H1 (cell line): Measurements from ENCODE around the gene FIGNL2. TPM values are rescaled to one million over a fixed set of nuclear protein-coding genes. Genes with fewer than 3 reads are reported as not detected.

Source experiments
- CTCF ChIA-PET: fragments of 300-600 bp; sonication (Branson Sonifier 250); formaldehyde crosslinking; loops from one replicate; lab custom pipeline; 2021; ENCODE audit not compliant: partially characterized antibody; lab: Charles Lee
- POLR2A ChIA-PET: fragments of 300-600 bp; sonication (Branson Sonifier 250); formaldehyde crosslinking; loops from one replicate; lab custom pipeline; 2021; ENCODE audit warnings: inconsistent platforms; ENCODE audit not compliant: partially characterized antibody; lab: Charles Lee
- DNase-seq, 2 experiments: peaks; one replicate each; pipeline versions ENCODE4 v3.0.0 to v3.0.0-alpha.2; 2010 to 2022; ENCODE audit warnings: low spot score in 2 of 2, low read depth in 1 of 2, mixed read lengths in 1 of 2
- FAIRE-seq: peaks from 2 replicates; lab custom pipeline; 2011; peaks lifted over from hg19 to GRCh38; lab: Jason Lieb, UNC
- H2AFZ ChIP-seq: 2 replicates; pipeline ENCODE4 v1.8.1; 2012; ENCODE audit warnings: low read length, inconsistent platforms
- H2AK5ac ChIP-seq: 2 replicates; pipeline ENCODE4 v1.6.1; 2013; ENCODE audit warnings: low read depth, low read length
- H2BK120ac ChIP-seq: replicated peaks from 2 replicates; pipeline ENCODE3; 2013; ENCODE audit warnings: low read depth, low read length, inconsistent platforms
- H2BK12ac ChIP-seq: 2 replicates; pipeline ENCODE4 v1.6.1; 2013; ENCODE audit warnings: low read depth, low read length
- H2BK15ac ChIP-seq: 2 replicates; pipeline ENCODE4 v1.6.1; 2013; ENCODE audit warnings: low read length
- H2BK20ac ChIP-seq: 2 replicates; pipeline ENCODE4 v1.6.1; 2013; ENCODE audit warnings: low read length
- H2BK5ac ChIP-seq: 2 replicates; pipeline ENCODE4 v1.6.1; 2013; ENCODE audit warnings: low read depth, low read length
- H3K14ac ChIP-seq: 2 replicates; pipeline ENCODE4 v1.6.1; 2013; ENCODE audit warnings: inconsistent platforms; ENCODE audit not compliant: insufficient read length
- H3K18ac ChIP-seq: 2 replicates; pipeline ENCODE4 v1.6.1; 2013; ENCODE audit warnings: low read length; ENCODE audit errors: extremely low read depth
- H3K23ac ChIP-seq: 2 replicates; pipeline ENCODE4 v1.6.1; 2013; ENCODE audit warnings: inconsistent platforms; ENCODE audit not compliant: insufficient read length
- H3K23me2 ChIP-seq: 2 replicates; pipeline ENCODE4 v1.6.1; 2013; ENCODE audit warnings: low read depth, low read length
- H3K27ac ChIP-seq: 2 replicates; pipeline ENCODE4 v1.6.1; 2011; ENCODE audit warnings: low read depth, low read length, inconsistent platforms
- H3K27me3 ChIP-seq, 4 experiments: replicated peaks in 1 of 4; 1 replicate in 1 of 4; 2 replicates in 3 of 4; pipeline versions ENCODE4 v1.6.1 to v1.8.1; 2011 to 2013; ENCODE audit warnings: low read length in 3 of 4, mild to moderate bottlenecking in 3 of 4, inconsistent platforms in 2 of 4, mixed read lengths in 2 of 4, moderate library complexity in 1 of 4; ENCODE audit not compliant: control insufficient read depth in 3 of 4, insufficient read depth in 3 of 4; ENCODE audit errors: extremely low read depth in 1 of 4
- H3K36me3 ChIP-seq, 4 experiments: 2 replicates each; pipeline versions ENCODE4 v1.6.1 to v1.8.1; 2011 to 2013; ENCODE audit warnings: mild to moderate bottlenecking in 4 of 4, low read length in 3 of 4, moderate library complexity in 2 of 4, control low read depth in 1 of 4, inconsistent platforms in 1 of 4; ENCODE audit not compliant: insufficient read depth in 4 of 4, control insufficient read depth in 2 of 4
- H3K4ac ChIP-seq: replicated peaks from 2 replicates; pipeline ENCODE3; 2013; ENCODE audit warnings: low read length, low read depth, mixed read lengths, inconsistent platforms; ENCODE audit not compliant: insufficient read length
- H3K4me1 ChIP-seq, 4 experiments: replicated peaks in 1 of 4; 1 replicate in 1 of 4; 2 replicates in 3 of 4; pipeline versions ENCODE4 v1.6.1 to v1.8.1; 2011 to 2013; ENCODE audit warnings: low read length in 3 of 4, inconsistent platforms in 2 of 4, mixed read lengths in 1 of 4; ENCODE audit not compliant: insufficient read depth in 4 of 4, control insufficient read depth in 3 of 4
- H3K4me2 ChIP-seq, 2 experiments: 2 replicates each; pipeline versions ENCODE4 v1.6.1 to v1.8.1; 2011 to 2013; ENCODE audit warnings: low read depth in 2 of 2, low read length in 2 of 2, control low read depth in 1 of 2, inconsistent platforms in 1 of 2, mild to moderate bottlenecking in 1 of 2; ENCODE audit not compliant: insufficient read depth in 1 of 2
- H3K4me3 ChIP-seq, 4 experiments: fragments of 200-600, 300-600 bp in 1 of 4; sonication (generic), shearing (Covaris generic), sonication (Bioruptor Twin) in 1 of 4; 2 replicates each; pipeline versions ENCODE4 v1.5.1 to v1.8.1; 2011 to 2016; ENCODE audit warnings: low read length in 4 of 4, low read depth in 3 of 4, control low read depth in 2 of 4, inconsistent platforms in 2 of 4, mild to moderate bottlenecking in 2 of 4, mixed read lengths in 1 of 4, moderate library complexity in 1 of 4; ENCODE audit not compliant: insufficient read depth in 2 of 4; ENCODE audit errors: extremely low read depth in 1 of 4
- H3K56ac ChIP-seq: replicated peaks from 2 replicates; pipeline ENCODE3; 2013; ENCODE audit warnings: low read depth, mild to moderate bottlenecking, mixed read lengths, low read length, inconsistent platforms; ENCODE audit not compliant: insufficient read length
- H3K79me1 ChIP-seq: 2 replicates; pipeline ENCODE4 v1.6.1; 2013; ENCODE audit warnings: low read depth, low read length, control low read depth
- H3K79me2 ChIP-seq, 2 experiments: 2 replicates each; pipeline versions ENCODE4 v1.6.1 to v1.8.1; 2012 to 2013; ENCODE audit warnings: low read length in 2 of 2, mild to moderate bottlenecking in 2 of 2, inconsistent platforms in 1 of 2; ENCODE audit not compliant: insufficient read depth in 2 of 2, control insufficient read depth in 1 of 2
- H3K9ac ChIP-seq, 4 experiments: replicated peaks in 1 of 4; 1 replicate in 1 of 4; 2 replicates in 3 of 4; pipeline versions ENCODE4 v1.6.1 to v1.8.1; 2011 to 2013; ENCODE audit warnings: low read depth in 3 of 4, low read length in 3 of 4, control low read depth in 2 of 4, mild to moderate bottlenecking in 2 of 4, moderate library complexity in 2 of 4, inconsistent platforms in 1 of 4; ENCODE audit errors: extremely low read depth in 1 of 4
- H3K9me3 ChIP-seq, 2 experiments: 2 replicates each; pipeline versions ENCODE4 v1.6.1 to v1.8.1; 2012 to 2013; ENCODE audit warnings: mild to moderate bottlenecking in 2 of 2, moderate library complexity in 2 of 2, control low read depth in 1 of 2, inconsistent platforms in 1 of 2, low read depth in 1 of 2, low read length in 1 of 2, mixed read lengths in 1 of 2; ENCODE audit not compliant: insufficient read depth in 2 of 2
- H4K20me1 ChIP-seq, 2 experiments: replicated peaks in 1 of 2; 2 replicates each; pipeline versions ENCODE3 to v1.8.1; 2011 to 2013; ENCODE audit warnings: inconsistent platforms in 2 of 2, low read length in 2 of 2, mild to moderate bottlenecking in 1 of 2; ENCODE audit not compliant: insufficient read depth in 2 of 2, control insufficient read depth in 1 of 2
- H4K5ac ChIP-seq: 2 replicates; pipeline ENCODE4 v1.6.1; 2013; ENCODE audit warnings: low read length, low read depth, mixed read lengths, inconsistent platforms; ENCODE audit not compliant: insufficient read length
- H4K8ac ChIP-seq: 2 replicates; pipeline ENCODE4 v1.8.0; 2013; ENCODE audit warnings: mild to moderate bottlenecking, moderate library complexity, low read length, inconsistent platforms; ENCODE audit not compliant: insufficient read depth; ENCODE audit errors: extremely low read depth
- H4K91ac ChIP-seq: replicated peaks from 2 replicates; pipeline ENCODE3; 2013; ENCODE audit warnings: low read length, mixed read lengths, inconsistent platforms; ENCODE audit not compliant: insufficient read length
- CBX8 ChIP-seq: fragments of 300-800, 300-1000 bp; sonication (generic); IDR thresholded peaks from 2 replicates; pipeline ENCODE4 v1.7.1; 2016; ENCODE audit warnings: low read depth, low read length, borderline replicate concordance
- CHD1 ChIP-seq: IDR thresholded peaks from 2 replicates; pipeline ENCODE4 v1.6.1; 2012; ENCODE audit warnings: low read depth, low read length, improper control_type of control experiment
- HDAC2 ChIP-seq, 2 experiments: fragments of 300-600 bp in 1 of 2; sonication (generic) in 1 of 2; IDR thresholded peaks; 2 replicates each; pipeline ENCODE4 v1.6.1; 2011 to 2012; ENCODE audit warnings: low read depth in 2 of 2, low read length in 2 of 2, mild to moderate bottlenecking in 2 of 2, moderate library complexity in 2 of 2, borderline replicate concordance in 1 of 2, inconsistent platforms in 1 of 2
- KDM1A ChIP-seq: fragments of 200-600, 300-600 bp; sonication (generic); IDR thresholded peaks from 2 replicates; pipeline ENCODE4 v1.7.1; 2016; ENCODE audit warnings: mild to moderate bottlenecking, low read length, borderline replicate concordance
- WGBS, 2 experiments: shearing (Covaris generic) in 1 of 2; methylation state at CpG; one replicate each; pipeline versions ENCODE4 v1.1.6 to v1.1.7; 2013 to 2015; ENCODE audit warnings: low lambda C conversion rate in 2 of 2, mixed read lengths in 2 of 2, inconsistent platforms in 1 of 2, low coverage in 1 of 2, missing lambda C conversion rate in 1 of 2; ENCODE audit not compliant: insufficient replicate concordance in 2 of 2, insufficient coverage in 1 of 2, insufficient read length in 1 of 2; ENCODE audit errors: extremely low coverage in 1 of 2, missing lambda C conversion rate in 1 of 2; 5-methylcytosine and 5-hydroxymethylcytosine counted together
- polyA plus RNA-seq, 7 experiments: library from polyadenylated mRNA; depleted of rRNA in 3 of 7; stranded (reverse) in 5 of 7; unstranded in 2 of 7; fragments of >200 nt in 5 of 7; fragments of 200-250 nt in 2 of 7; gene quantifications; 1 replicate in 5 of 7; 2 replicates in 1 of 7; 4 replicates in 1 of 7; pipeline versions ENCODE4 v1.2.1 to v1.2.3, GENCODE V29; 2011 to 2013; ENCODE audit warnings: missing spikeins in 2 of 7, mixed read lengths in 2 of 7
- total RNA-seq: library from RNA; stranded (reverse); fragmentation: NEBNext Ultra II Directional; extraction: Animal tissue kit (Norgen Biotek cat#: 25700); gene quantifications from 2 replicates; pipeline ENCODE4 v1.2.1, GENCODE V29; 2021

FIGNL2 gene
- total and polyA plus RNA-seq, 2 of the 8 experiments (the other 6 are each of a cell fraction or from before 2014, with no cell fraction given): 6.5 to 7.1 TPM

DNA sequence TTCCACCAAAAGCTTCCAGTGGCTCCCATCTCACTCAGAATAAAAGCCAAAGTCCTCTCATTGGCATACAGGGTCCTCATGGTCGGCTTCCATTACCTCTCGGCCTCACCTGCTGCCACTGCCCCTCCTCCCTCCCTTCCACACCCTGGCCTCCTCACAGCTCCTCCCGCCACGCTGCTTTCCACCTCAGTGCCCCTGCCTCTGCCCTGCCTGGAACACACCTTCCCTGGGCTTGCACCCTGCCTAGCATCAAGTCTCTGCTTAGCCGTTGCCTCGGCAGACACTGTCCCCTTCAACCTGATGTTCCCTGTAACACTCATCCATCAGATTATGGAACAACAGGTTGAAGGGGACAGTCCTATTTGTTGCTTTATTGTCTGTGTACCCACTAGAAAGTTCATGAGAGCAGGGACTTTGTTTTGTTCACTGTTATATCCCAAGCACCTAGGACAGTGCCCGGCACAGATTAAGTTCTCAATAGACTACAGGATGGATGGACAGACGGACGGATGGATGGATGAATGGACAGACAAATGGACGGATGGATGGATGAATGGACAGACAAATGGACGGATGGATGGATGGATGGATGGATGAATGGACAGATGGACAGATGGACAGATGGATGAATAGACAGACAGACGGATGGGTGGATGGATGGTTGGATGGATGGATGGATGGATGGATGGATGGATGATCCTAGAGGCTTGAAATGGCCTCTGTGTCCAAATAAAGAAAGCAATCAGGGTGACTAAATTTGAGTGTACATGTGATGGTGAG is 14.9 kb downstream of the FIGNL2 start:
- no peak overlapping the region; the same call in 1 of the 2 replicates for H4K8ac ChIP-seq
- H2BK15ac ChIP-seq: peak overlapping the region; percentile 75; the same call in 1 of the 2 replicates
- H4K20me1 ChIP-seq: no peaks in the 10 kb centered on the region
- peaks cover 16 to 57% (median 31%) of the 10 kb centered on the region in 4 experiments for H3K4me1 ChIP-seq
- H3K23me2 ChIP-seq: peaks cover 4% of the 10 kb centered on the region; the same call in 1 of the 2 replicates
- no peaks in the 10 kb centered on the region; a peak in 1 of 4 replicates for H3K79me2 ChIP-seq
- H3K27me3 ChIP-seq: peaks cover 0 to 3% (median 0%) of the 10 kb centered on the region in 4 experiments; a peak in 1 of 7 replicates
- H3K23ac ChIP-seq: no peak overlapping the region
- no peak overlapping the region for H4K5ac ChIP-seq
- no peak overlapping the region for H3K4me3 ChIP-seq
- no peak overlapping the region for H3K9ac ChIP-seq
- H3K14ac ChIP-seq: no peak overlapping the region
- POLR2A ChIA-PET: interaction anchor here (0.7 to 2.1 kb wide), 5 partner anchors 8 to 31 kb away, joined by 3 to 9 read pairs (median 6); no protein-coding TSS in a partner anchor
- CTCF ChIA-PET: interaction anchor here (0.9 to 9.8 kb wide), 10 partner anchors 9 to 139 kb away, joined by 3 to 109 read pairs (median 8); partner anchors contain the start of gene ANKRD33
- H3K4ac ChIP-seq: peak overlapping the region; percentile 71
- WGBS, 2 experiments: 72% methylated on average over 12 of the region's 12 CpGs; no CpG with 5 or more reads in 1 of the 2 experiments
- H2BK5ac ChIP-seq: 0 out of 2 replicates have a peak overlapping the region, but pooled peaks have one; percentile 16
- peak overlapping the region; percentile 44 for H4K91ac ChIP-seq
- no peak for DNase-seq
- no peak overlapping the region; a peak in 1 of 4 replicates for H3K4me2 ChIP-seq
- TF ChIP-seq CHD1 (no peak), HDAC2 (IDR thresholded peaks at IDR 0.05; ENCODE audit: borderline replicate concordance in 1 of 2, low read depth in 2 of 2, low read length in 2 of 2) (no peak), CBX8 (no peak), KDM1A (no peak)
- TF ChIP-seq, all 59 proteins: peak for 0
- Histone ChIP-seq H2BK20ac (peak overlapping the region; percentile 87; the same call in 1 of the 2 replicates), H3K27ac (no peak overlapping the region), H3K18ac (no peak overlapping the region; the same call in 1 of the 2 replicates), H2BK12ac (0 out of 2 replicates have a peak overlapping the region, but pooled peaks have one; percentile 6), H2AK5ac (0 out of 2 replicates have a peak overlapping the region, but pooled peaks have one; percentile 39), H3K36me3 (no peaks in the 10 kb centered on the region), H2AFZ (no peak overlapping the region), H3K79me1 (no peaks in the 10 kb centered on the region; the same call in 1 of the 2 replicates), H3K9me3 (no peaks in the 10 kb centered on the region), H2BK120ac (no peak overlapping the region), H3K56ac (no peak overlapping the region)
- no peak for FAIRE-seq
